HG03558 (cell line): Measurements from ENCODE around the gene MERTK.
"Not testable (repeated sequence)": the region's sequence is repeated elsewhere in the genome, so short reads cannot be mapped to it uniquely, and the experiment has no call there.

Experiments
- ATAC-seq: cut with Tn5 transposase; IDR thresholded peaks from one replicate; pipeline ENCODE4 v1.9.1; 2021; ENCODE audit warnings: moderate number of reproducible peaks; ENCODE audit not compliant: unreplicated experiment; ENCODE audit errors: extremely low read depth

Gene MERTK

GRCh38 chr2:111944531-111945210, 46.3 kb downstream of the MERTK start:
- ATAC-seq: no peak

GRCh38 chr2:111945444-111946293, 47.3 kb downstream of the MERTK start:
- no peak for ATAC-seq

GRCh38 chr2:111946294-111947114, 48.1 kb downstream of the MERTK start:
- ATAC-seq: no peak

- ATAC-seq: no peak
Measured at GRCh38 chr2:111947219-111947618, 48.8 kb downstream of the MERTK start.

GRCh38 chr2:111948832-111949231, 50.4 kb downstream of the MERTK start:
- ATAC-seq: no peak

GRCh38 chr2:111950236-111950635, 51.8 kb downstream of the MERTK start:
- ATAC-seq: no peak

- no peak for ATAC-seq
Measured at GRCh38 chr2:111951486-111951885, 53.1 kb downstream of the MERTK start.

- ATAC-seq: no peak
Measured at GRCh38 chr2:111952871-111953452, 54.6 kb downstream of the MERTK start.

GRCh38 chr2:111954602-111955332, 56.4 kb downstream of the MERTK start:
- no peak for ATAC-seq

- no peak for ATAC-seq
Measured at GRCh38 chr2:111957872-111958354, 59.5 kb downstream of the MERTK start.

- ATAC-seq: no peak
Measured at GRCh38 chr2:111958901-111959300, 60.5 kb downstream of the MERTK start.

- ATAC-seq: no peak
Measured at GRCh38 chr2:111961663-111962062, 63.3 kb downstream of the MERTK start.

GRCh38 chr2:111963086-111963485, 64.7 kb downstream of the MERTK start:
- ATAC-seq: not testable (repeated sequence)

- ATAC-seq: not testable (repeated sequence)
Measured at GRCh38 chr2:111963508-111963907, 65.1 kb downstream of the MERTK start.

GRCh38 chr2:111965062-111965461, 66.7 kb downstream of the MERTK start:
- ATAC-seq: no peak

GRCh38 chr2:111966241-111966640, 67.8 kb downstream of the MERTK start:
- ATAC-seq: no peak

GRCh38 chr2:111967018-111967417, 68.6 kb downstream of the MERTK start:
- ATAC-seq: no peak

- ATAC-seq: no peak
Measured at GRCh38 chr2:111970453-111970852, 72.0 kb downstream of the MERTK start.

- no peak for ATAC-seq
Measured at GRCh38 chr2:111972955-111973565, 74.7 kb downstream of the MERTK start.
